Stimulated activated naive CD4-positive, alpha-beta T cell (primary cell): ENCODE measurements around the gene ZNF837.
A peak's percentile ranks its signal among the peaks of the same experiment; 100 is the strongest.
"Not testable (repeated sequence)": the region's sequence is repeated elsewhere in the genome, so short reads cannot be mapped to it uniquely, and the experiment has no call there.

Source experiments
- DNase-seq, 6 experiments: peaks; one replicate each; lab custom pipeline; 2025; lab: John Stamatoyannopoulos, UW

The ZNF837 gene

GRCh38 chr19:58380662-58381459 lies at the start of gene ZNF837:
Gene ZNF837, minus strand, starts transcription at chr19:58381030. Its CDS starts 11,698 bp downstream, at chr19:58369332.
- peak; percentile 92 to 99 (median 98) for DNase-seq

- no peak for DNase-seq
Observed at GRCh38 chr19:58429745-58430144, 48.9 kb upstream of the ZNF837 start.

GRCh38 chr19:58428617-58429016 lies 47.8 kb upstream of the ZNF837 start:
- DNase-seq = no peak

GRCh38 chr19:58417071-58417470 lies 36.2 kb upstream of the ZNF837 start:
- DNase-seq = no peak

- no peak for DNase-seq
Observed at GRCh38 chr19:58416604-58417003, 35.8 kb upstream of the ZNF837 start.

GRCh38 chr19:58409010-58409790 lies 28.4 kb upstream of the ZNF837 start:
- DNase-seq = peak in 1 of 6 experiments; percentile 18

GRCh38 chr19:58408152-58409009 lies 27.6 kb upstream of the ZNF837 start, which contains the start of gene ZNF584:
Gene ZNF584, plus strand, starts transcription at chr19:58408649. Its CDS starts 499 bp downstream, at chr19:58409148.
- DNase-seq = peak; percentile 86 to 93 (median 90)

- DNase-seq = no peak
Observed at GRCh38 chr19:58407658-58408151, 26.9 kb upstream of the ZNF837 start.

- DNase-seq = no peak
Observed at GRCh38 chr19:58406818-58407657, 26.2 kb upstream of the ZNF837 start.

GRCh38 chr19:58403920-58404478 lies 23.2 kb upstream of the ZNF837 start:
- DNase-seq = not testable (repeated sequence)

GRCh38 chr19:58401840-58402421 lies 21.1 kb upstream of the ZNF837 start:
- DNase-seq = no peak

GRCh38 chr19:58400916-58401839 lies 20.3 kb upstream of the ZNF837 start:
- DNase-seq = peak; percentile 95 to 100 (median 98)

GRCh38 chr19:58400316-58400915 lies 19.6 kb upstream of the ZNF837 start:
- DNase-seq = no peak

GRCh38 chr19:58399903-58400302 lies 19.1 kb upstream of the ZNF837 start:
- DNase-seq = no peak

- no peak for DNase-seq
Observed at GRCh38 chr19:58398545-58398944, 17.7 kb upstream of the ZNF837 start.

GRCh38 chr19:58398087-58398486 lies 17.3 kb upstream of the ZNF837 start:
- DNase-seq = no peak

- no peak for DNase-seq
Observed at GRCh38 chr19:58397533-58398037, 16.8 kb upstream of the ZNF837 start.
